H1 (cell line): ENCODE results near the gene RPS6KB2. TPM values are rescaled to one million over a fixed set of nuclear protein-coding genes. Genes with fewer than 3 reads are reported as not detected.

Experiments used
- ASH2L ChIP-seq: fragments of 200-600, 300-600 bp; sonication (generic); IDR thresholded peaks from one replicate; pipeline ENCODE4 v1.7.1; 2017; ENCODE audit warnings: low read length
- EP300 ChIP-seq, 2 experiments: IDR thresholded peaks; 1 replicate in 1 of 2; 2 replicates in 1 of 2; pipeline ENCODE4 v1.6.1; 2011 to 2012; ENCODE audit warnings: low read depth in 2 of 2, low read length in 2 of 2, mild to moderate bottlenecking in 2 of 2, borderline replicate concordance in 1 of 2, inconsistent platforms in 1 of 2, moderate library complexity in 1 of 2
- EZH2 ChIP-seq: fragments of 200-600 bp; sonication (generic); IDR thresholded peaks from 2 replicates; pipeline ENCODE4 v1.7.1; 2012; ENCODE audit warnings: low read depth, mild to moderate bottlenecking, moderate library complexity, low read length, inconsistent platforms; ENCODE audit not compliant: severe bottlenecking
- FOSL1 ChIP-seq: IDR thresholded peaks from 2 replicates; pipeline ENCODE4 v1.6.1; 2011; ENCODE audit warnings: mild to moderate bottlenecking, low read depth, low read length, moderate library complexity; ENCODE audit not compliant: insufficient read depth
- KDM4A ChIP-seq: IDR thresholded peaks from one replicate; pipeline ENCODE4 v1.7.1; 2012; ENCODE audit warnings: low read depth, mild to moderate bottlenecking, moderate library complexity, low read length, inconsistent platforms; ENCODE audit not compliant: severe bottlenecking
- MAFK ChIP-seq: IDR thresholded peaks from 2 replicates; pipeline ENCODE4 v1.6.1; 2012; ENCODE audit warnings: low read depth, mild to moderate bottlenecking, improper control_type of control experiment, low read length
- RXRA ChIP-seq: IDR thresholded peaks from 2 replicates; pipeline ENCODE4 v1.6.1; 2011; ENCODE audit warnings: low read depth, mild to moderate bottlenecking, low read length, moderate library complexity; ENCODE audit not compliant: insufficient read depth
- polyA plus RNA-seq, 7 experiments: library from polyadenylated mRNA; depleted of rRNA in 3 of 7; stranded (reverse) in 5 of 7; unstranded in 2 of 7; fragments of >200 nt in 5 of 7; fragments of 200-250 nt in 2 of 7; gene quantifications; 1 replicate in 5 of 7; 2 replicates in 1 of 7; 4 replicates in 1 of 7; pipeline versions ENCODE4 v1.2.1 to v1.2.3, GENCODE V29; 2011 to 2013; ENCODE audit warnings: missing spikeins in 2 of 7, mixed read lengths in 2 of 7
- total RNA-seq: library from RNA; stranded (reverse); fragmentation: NEBNext Ultra II Directional; extraction: Animal tissue kit (Norgen Biotek cat#: 25700); gene quantifications from 2 replicates; pipeline ENCODE4 v1.2.1, GENCODE V29; 2021
- TF ChIP-seq, protein P1 (sequence below): IDR thresholded peaks from 2 replicates; pipeline ENCODE4 v1.6.1; 2012; ENCODE audit warnings: inconsistent platforms
- TF ChIP-seq, protein P2 (sequence below): IDR thresholded peaks from 2 replicates; pipeline ENCODE4 v1.6.1; 2011; ENCODE audit warnings: low read depth, mild to moderate bottlenecking, low read length; ENCODE audit not compliant: insufficient read depth

The RPS6KB2 gene
- total and polyA plus RNA-seq, 2 of the 8 experiments (the other 6 are each of a cell fraction or from before 2014, with no cell fraction given) = 41.0 to 47.1 TPM

DNA sequence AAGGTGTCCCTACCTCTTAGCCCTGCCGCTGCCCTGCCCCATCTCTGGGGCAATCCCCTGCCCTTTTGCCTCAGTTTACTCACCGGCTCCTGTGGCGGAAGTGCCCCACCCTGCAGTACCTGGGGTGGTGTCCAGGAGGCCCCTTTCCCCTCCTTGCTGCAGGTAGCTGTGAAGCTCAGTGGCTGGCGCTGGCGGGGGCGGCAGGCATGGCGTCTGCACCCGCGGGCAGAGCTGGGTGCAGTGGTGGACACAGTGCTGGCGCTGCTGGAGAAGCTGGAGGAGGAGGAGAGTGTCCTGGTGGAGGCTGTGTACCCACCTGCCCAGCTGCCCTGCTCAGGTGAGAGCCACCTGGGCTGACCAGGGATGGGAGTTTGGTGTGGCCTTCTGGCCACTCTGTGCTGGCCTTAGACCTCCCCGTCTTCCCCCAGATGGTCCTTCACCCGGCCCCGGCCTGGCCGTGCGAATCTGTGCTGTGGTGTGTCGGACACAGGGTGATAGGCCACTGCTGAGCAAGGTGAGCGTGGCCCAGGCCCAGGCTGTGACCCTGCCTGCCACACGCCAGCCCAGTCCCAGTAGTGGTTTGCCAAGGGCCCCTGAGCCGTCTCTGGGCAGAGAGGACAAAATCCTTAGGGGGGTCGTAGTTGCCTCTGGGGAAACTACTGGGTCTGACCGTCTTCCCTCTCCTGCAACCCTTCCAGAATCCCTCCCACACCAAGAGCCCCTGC lies 8.8 kb upstream of the RPS6KB2 start (continued):
- TF ChIP-seq, protein P1, sequence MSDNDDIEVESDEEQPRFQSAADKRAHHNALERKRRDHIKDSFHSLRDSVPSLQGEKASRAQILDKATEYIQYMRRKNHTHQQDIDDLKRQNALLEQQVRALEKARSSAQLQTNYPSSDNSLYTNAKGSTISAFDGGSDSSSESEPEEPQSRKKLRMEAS = no peak
- TF ChIP-seq KDM4A = no peak
- TF ChIP-seq FOSL1 = no peak
- TF ChIP-seq, protein P2, sequence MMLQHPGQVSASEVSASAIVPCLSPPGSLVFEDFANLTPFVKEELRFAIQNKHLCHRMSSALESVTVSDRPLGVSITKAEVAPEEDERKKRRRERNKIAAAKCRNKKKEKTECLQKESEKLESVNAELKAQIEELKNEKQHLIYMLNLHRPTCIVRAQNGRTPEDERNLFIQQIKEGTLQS = no peak
- TF ChIP-seq MAFK = no peak
- no peak for TF ChIP-seq RXRA
- no peak for TF ChIP-seq EZH2
- no peak for TF ChIP-seq ASH2L
- TF ChIP-seq EP300 (IDR thresholded peaks at IDR 0.05; ENCODE audit: borderline replicate concordance in 1 of 2, low read depth in 2 of 2, low read length in 2 of 2) = no peak
- TF ChIP-seq, all 59 proteins: peak for 0
